SKM-1 (cell line): Measurements from ENCODE around the gene PDE6A.

ENCODE experiments used
- DNase-seq: peaks from one replicate; lab custom pipeline; 2025; ENCODE audit not compliant: unreplicated experiment; lab: John Stamatoyannopoulos, UW

The PDE6A gene

GRCh38 chr5:149840226-149840825 lies 104.3 kb downstream of the PDE6A start:
- DNase-seq, result no peak

GRCh38 chr5:149839761-149840160 lies 104.8 kb downstream of the PDE6A start:
- DNase-seq, result no peak

GRCh38 chr5:149838881-149839739 lies 105.5 kb downstream of the PDE6A start:
- no peak for DNase-seq

GRCh38 chr5:149837680-149838269 lies 106.8 kb downstream of the PDE6A start:
- DNase-seq, result no peak

- DNase-seq, result no peak
Measured at GRCh38 chr5:149836451-149837139, 108.0 kb downstream of the PDE6A start.

GRCh38 chr5:149834246-149834855 lies 110.2 kb downstream of the PDE6A start:
- peak; percentile 11 for DNase-seq

GRCh38 chr5:149833116-149833827 lies 111.3 kb downstream of the PDE6A start:
- DNase-seq, result no peak

- DNase-seq, result no peak
Measured at GRCh38 chr5:149832636-149833035, 112.0 kb downstream of the PDE6A start.

GRCh38 chr5:149831492-149831891 lies 113.1 kb downstream of the PDE6A start:
- no peak for DNase-seq

- DNase-seq, result no peak
Measured at GRCh38 chr5:149830579-149830978, 114.0 kb downstream of the PDE6A start.

GRCh38 chr5:149829954-149830353 lies 114.6 kb downstream of the PDE6A start:
- DNase-seq, result no peak

GRCh38 chr5:149828161-149829011 lies 116.2 kb downstream of the PDE6A start:
- peak; percentile 85 for DNase-seq

GRCh38 chr5:149827546-149827945 lies 117.0 kb downstream of the PDE6A start:
- no peak for DNase-seq

- no peak for DNase-seq
Measured at GRCh38 chr5:149827086-149827485, 117.5 kb downstream of the PDE6A start.

GRCh38 chr5:149826574-149826973 lies 118.0 kb downstream of the PDE6A start:
- DNase-seq, result no peak

GRCh38 chr5:149824846-149825245 lies 119.7 kb downstream of the PDE6A start:
- no peak for DNase-seq

GRCh38 chr5:149824120-149824519 lies 120.5 kb downstream of the PDE6A start:
- no peak for DNase-seq

GRCh38 chr5:149823375-149823774 lies 121.2 kb downstream of the PDE6A start:
- no peak for DNase-seq

GRCh38 chr5:149822301-149822700 lies 122.3 kb downstream of the PDE6A start:
- no peak for DNase-seq
